Stimulated activated naive B cell treated with anti-CD40 and anti-IgM and Interleukin-4, amounts not matched to agents 10 μg/mL and 1 μg/mL and 100 μg/mL, for 72 hours (primary cell): ENCODE measurements around the gene GZF1.

ENCODE experiments used
- ATAC-seq, 2 donors: fragments of 150-1000 bp; cut with Tn5 transposase; replicated peaks; 2 replicates each; pipeline ENCODE4 v1.10.0; 2021; ENCODE audit warnings: moderate library complexity in 1 of 2
- DNase-seq: peaks from one replicate; pipeline ENCODE4 v3.0.0; 2021
- H3K27ac Mint-ChIP-seq: one replicate; pipeline ENCODE4 v1.8.0; 2022; ENCODE audit warnings: mild to moderate bottlenecking, mixed read lengths
- H3K27me3 Mint-ChIP-seq, 2 donors: one replicate each; pipeline ENCODE4 v1.8.0; 2022; ENCODE audit warnings: mixed read lengths in 2 of 2
- H3K36me3 Mint-ChIP-seq, 2 donors: one replicate each; pipeline ENCODE4 v1.8.0; 2022; ENCODE audit warnings: mixed read lengths in 2 of 2, mild to moderate bottlenecking in 1 of 2
- H3K4me1 Mint-ChIP-seq, 2 donors: one replicate each; pipeline ENCODE4 v1.8.0; 2022; ENCODE audit warnings: mixed read lengths in 2 of 2, mild to moderate bottlenecking in 1 of 2
- H3K4me3 Mint-ChIP-seq, 2 donors: one replicate each; pipeline ENCODE4 v1.8.0; 2022; ENCODE audit warnings: mild to moderate bottlenecking in 2 of 2, mixed read lengths in 2 of 2, moderate library complexity in 1 of 2
- H3K9me3 Mint-ChIP-seq, 2 donors: one replicate each; pipeline ENCODE4 v1.8.0; 2022; ENCODE audit warnings: mixed read lengths in 2 of 2, mild to moderate bottlenecking in 1 of 2

The GZF1 gene

GRCh38 chr20:23393996-23394775, 32.2 kb downstream of the GZF1 start:
- Mint-ChIP-seq H3K4me3 (no peak overlapping the region), H3K9me3 (no peaks in the 10 kb centered on the region), H3K27me3 (no peaks in the 10 kb centered on the region), H3K36me3 (peaks cover 21 to 44% of the 10 kb centered on the region in 2 donors), H3K4me1 (peaks cover 8 to 13% of the 10 kb centered on the region in 2 donors), H3K27ac (no peak overlapping the region)
- no peak for ATAC-seq
- DNase-seq: no peak

- Mint-ChIP-seq H3K27ac (no peak overlapping the region), H3K27me3 (no peaks in the 10 kb centered on the region), H3K36me3 (peaks cover 22 to 38% of the 10 kb centered on the region in 2 donors), H3K4me1 (peaks cover 13 to 24% of the 10 kb centered on the region in 2 donors), H3K9me3 (no peaks in the 10 kb centered on the region), H3K4me3 (no peak overlapping the region)
- ATAC-seq: no peak
- no peak for DNase-seq
These were observed 35.1 kb downstream of the GZF1 start for GRCh38 chr20:23396950-23397627.

GRCh38 chr20:23397961-23398360, 36.0 kb downstream of the GZF1 start:
- no peaks in the 10 kb centered on the region for H3K9me3 Mint-ChIP-seq
- ATAC-seq (no peak), DNase-seq (no peak)
- H3K27me3 Mint-ChIP-seq: no peaks in the 10 kb centered on the region
- peak overlapping the region; percentile 0 for H3K27ac Mint-ChIP-seq
- H3K4me1 Mint-ChIP-seq: peaks cover 12 to 21% of the 10 kb centered on the region in 2 donors
- no peak overlapping the region for H3K4me3 Mint-ChIP-seq
- H3K36me3 Mint-ChIP-seq: peaks cover 24 to 33% of the 10 kb centered on the region in 2 donors

GRCh38 chr20:23399568-23400241, 37.7 kb downstream of the GZF1 start:
- no peak overlapping the region for H3K27ac Mint-ChIP-seq
- H3K36me3 Mint-ChIP-seq: peaks cover 19 to 22% of the 10 kb centered on the region in 2 donors
- H3K27me3 Mint-ChIP-seq: no peaks in the 10 kb centered on the region
- H3K9me3 Mint-ChIP-seq: no peaks in the 10 kb centered on the region
- peak; percentile 86 to 95 for ATAC-seq
- no peak for DNase-seq
- peaks cover 11 to 19% of the 10 kb centered on the region in 2 donors for H3K4me1 Mint-ChIP-seq
- H3K4me3 Mint-ChIP-seq: no peak overlapping the region

- DNase-seq: no peak
- Mint-ChIP-seq H3K4me1 (peaks cover 11 to 22% of the 10 kb centered on the region in 2 donors), H3K36me3 (peaks cover 16 to 19% of the 10 kb centered on the region in 2 donors), H3K27me3 (no peaks in the 10 kb centered on the region), H3K4me3 (no peak overlapping the region), H3K9me3 (no peaks in the 10 kb centered on the region), H3K27ac (no peak overlapping the region)
- ATAC-seq: no peak
These were observed 39.1 kb downstream of the GZF1 start for GRCh38 chr20:23401051-23401450.

- Mint-ChIP-seq H3K27me3 (no peaks in the 10 kb centered on the region), H3K27ac (no peak overlapping the region), H3K4me1 (peaks cover 17 to 36% of the 10 kb centered on the region in 2 donors), H3K36me3 (peaks cover 11 to 12% of the 10 kb centered on the region in 2 donors), H3K9me3 (no peaks in the 10 kb centered on the region), H3K4me3 (no peak overlapping the region)
- ATAC-seq (no peak), DNase-seq (no peak)
These were observed 41.8 kb downstream of the GZF1 start for GRCh38 chr20:23403751-23404150.

GRCh38 chr20:23404196-23404595, 42.2 kb downstream of the GZF1 start:
- Mint-ChIP-seq H3K4me3 (no peak overlapping the region), H3K27ac (no peak overlapping the region), H3K4me1 (peaks cover 17 to 33% of the 10 kb centered on the region in 2 donors), H3K27me3 (no peaks in the 10 kb centered on the region), H3K9me3 (no peaks in the 10 kb centered on the region), H3K36me3 (peaks cover 11 to 12% of the 10 kb centered on the region in 2 donors)
- ATAC-seq: no peak
- no peak for DNase-seq

GRCh38 chr20:23406880-23407279, 44.9 kb downstream of the GZF1 start:
- Mint-ChIP-seq H3K27me3 (no peaks in the 10 kb centered on the region), H3K9me3 (no peaks in the 10 kb centered on the region), H3K27ac (no peak overlapping the region), H3K4me3 (no peak overlapping the region), H3K4me1 (peaks cover 19 to 27% of the 10 kb centered on the region in 2 donors), H3K36me3 (peaks cover 10% of the 10 kb centered on the region in 2 donors)
- ATAC-seq (no peak), DNase-seq (no peak)

- no peak overlapping the region for H3K4me3 Mint-ChIP-seq
- peaks cover 21 to 27% of the 10 kb centered on the region in 2 donors for H3K4me1 Mint-ChIP-seq
- ATAC-seq (peak; percentile 98 to 100), DNase-seq (peak; percentile 8)
- peak overlapping the region; percentile 69 for H3K27ac Mint-ChIP-seq
- H3K27me3 Mint-ChIP-seq: no peaks in the 10 kb centered on the region
- no peaks in the 10 kb centered on the region for H3K9me3 Mint-ChIP-seq
- peaks cover 5 to 10% of the 10 kb centered on the region in 2 donors for H3K36me3 Mint-ChIP-seq
These were observed 45.9 kb downstream of the GZF1 start for GRCh38 chr20:23407781-23408464.

- peaks cover 7 to 13% of the 10 kb centered on the region in 2 donors for H3K36me3 Mint-ChIP-seq
These were observed 47.0 kb downstream of the GZF1 start for GRCh38 chr20:23408957-23409356.

GRCh38 chr20:23409800-23410199, 47.8 kb downstream of the GZF1 start:
- Mint-ChIP-seq H3K36me3 (peaks cover 7 to 11% of the 10 kb centered on the region in 2 donors), H3K9me3 (no peaks in the 10 kb centered on the region), H3K4me3 (no peak overlapping the region), H3K4me1 (peaks cover 24 to 34% of the 10 kb centered on the region in 2 donors), H3K27me3 (no peaks in the 10 kb centered on the region), H3K27ac (no peak overlapping the region)
- ATAC-seq: no peak
- no peak for DNase-seq

More at GRCh38 chr20:23408957-23409356, 47.0 kb downstream of the GZF1 start:
- Mint-ChIP-seq H3K4me1 (peaks cover 24 to 34% of the 10 kb centered on the region in 2 donors), H3K4me3 (no peak overlapping the region), H3K9me3 (no peaks in the 10 kb centered on the region), H3K27ac (no peak overlapping the region), H3K27me3 (no peaks in the 10 kb centered on the region)
- DNase-seq (no peak), ATAC-seq (no peak)

- ATAC-seq (no peak), DNase-seq (no peak)
- no peak overlapping the region for H3K4me3 Mint-ChIP-seq
- H3K27me3 Mint-ChIP-seq: no peaks in the 10 kb centered on the region
- peaks cover 10 to 11% of the 10 kb centered on the region in 2 donors for H3K36me3 Mint-ChIP-seq
- H3K27ac Mint-ChIP-seq: no peak overlapping the region
- H3K9me3 Mint-ChIP-seq: no peaks in the 10 kb centered on the region
- peaks cover 26 to 36% of the 10 kb centered on the region in 2 donors for H3K4me1 Mint-ChIP-seq
These were observed 49.1 kb downstream of the GZF1 start for GRCh38 chr20:23410916-23411695.

- Mint-ChIP-seq H3K27me3 (no peaks in the 10 kb centered on the region), H3K9me3 (no peaks in the 10 kb centered on the region), H3K4me3 (no peak overlapping the region), H3K4me1 (peaks cover 26 to 32% of the 10 kb centered on the region in 2 donors), H3K36me3 (peaks cover 10 to 11% of the 10 kb centered on the region in 2 donors), H3K27ac (no peak overlapping the region)
- ATAC-seq (no peak), DNase-seq (no peak)
These were observed 50.0 kb downstream of the GZF1 start for GRCh38 chr20:23412026-23412425.
